GM18907 (cell line): ENCODE measurements around the gene TEX38.

Experiments
- ATAC-seq: cut with Tn5 transposase; IDR thresholded peaks from one replicate; pipeline ENCODE4 v1.9.1; 2021; ENCODE audit warnings: mild to moderate bottlenecking, moderate library complexity; ENCODE audit not compliant: unreplicated experiment

TEX38 gene

DNA sequence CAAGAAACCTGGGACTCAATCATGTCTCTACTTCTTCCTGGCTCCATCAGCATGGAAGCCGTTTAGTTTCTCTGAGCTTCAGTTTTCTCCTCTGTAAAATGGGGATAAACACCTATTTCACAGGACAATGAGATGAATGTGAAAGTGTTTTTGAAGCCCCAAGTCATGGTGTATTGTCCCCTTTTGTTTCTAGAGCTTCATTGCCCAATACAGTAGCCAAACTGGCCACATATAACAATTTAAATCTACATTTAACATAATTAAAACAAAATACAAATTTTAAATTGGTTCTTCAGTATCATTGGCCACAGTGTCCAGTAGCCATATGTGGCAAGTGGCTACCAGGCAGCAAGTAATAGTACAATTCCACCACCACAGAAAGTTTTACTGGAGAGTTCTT, 49.5 kb downstream of the TEX38 start:
- no peak for ATAC-seq

DNA sequence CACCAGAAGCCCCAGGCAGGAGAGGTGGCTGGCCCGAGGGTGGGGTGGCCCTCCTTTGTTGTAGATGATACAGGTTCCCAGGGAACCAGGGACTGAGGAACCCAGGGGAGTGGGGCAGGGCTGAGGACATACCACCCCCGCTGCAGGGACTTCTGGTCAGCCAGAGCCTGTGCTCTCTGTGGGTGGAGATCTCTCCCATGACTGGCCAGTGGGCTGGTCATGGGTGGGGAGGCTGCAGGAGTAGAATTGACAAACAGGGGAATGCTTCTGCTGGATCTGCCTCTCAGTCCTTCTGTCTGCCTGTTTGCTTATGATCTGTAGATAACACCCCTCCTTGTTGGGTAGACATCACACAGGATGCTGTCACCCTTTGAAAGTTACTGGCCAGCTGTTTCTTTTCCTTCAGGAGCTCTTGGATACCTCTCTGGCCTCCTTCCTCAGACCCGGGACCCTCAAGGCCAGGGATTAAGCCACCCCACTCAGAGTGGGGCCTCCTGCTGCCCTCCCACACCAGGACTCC, 50.1 kb downstream of the TEX38 start:
- no peak for ATAC-seq
